ENCODE results near the gene REXO1.

DNA sequence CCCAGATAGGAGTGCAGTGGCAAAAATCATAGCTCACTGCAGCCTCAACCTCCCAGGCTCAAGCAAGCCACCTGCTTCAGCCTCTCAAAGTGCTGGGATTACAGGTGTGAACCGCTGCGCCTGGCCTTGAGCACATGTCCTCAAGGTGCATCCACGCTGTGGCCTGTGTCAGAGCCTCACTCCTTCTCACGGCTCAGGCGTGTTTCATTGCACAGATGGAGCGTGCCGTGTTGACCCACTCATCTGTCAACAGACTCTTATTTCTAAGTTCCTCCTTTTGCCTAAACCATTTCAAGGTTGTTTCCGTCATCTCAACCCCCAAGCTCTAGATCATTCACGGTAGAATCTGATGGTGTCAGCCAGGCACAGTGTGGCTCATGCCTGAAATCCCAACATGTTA, 64.4 kb downstream of the REXO1 start:
- TF ChIP-seq EZH2 (IDR thresholded peaks at IDR 0.05; ENCODE audit: low read depth, low read length, severe bottlenecking) (no peak), RAD21 (IDR thresholded peaks at IDR 0.05 in 1 of 2, conservative IDR thresholded peaks at IDR 0.05 in 1 of 2; ENCODE audit: low read depth in 2 of 2, low read length in 2 of 2) (no peak), CEBPB (IDR thresholded peaks at IDR 0.05; ENCODE audit: low read depth, low read length) (no peak), EP300 (IDR thresholded peaks at IDR 0.05; ENCODE audit: borderline replicate concordance in 1 of 2, low read depth in 2 of 2, low read length in 2 of 2) (no peak), EGR1 (IDR thresholded peaks at IDR 0.05; ENCODE audit: borderline replicate concordance, low read depth, low read length) (no peak), POLR2A (IDR thresholded peaks at IDR 0.05; ENCODE audit: control extremely low read depth in 1 of 2, low read depth in 2 of 2, low read length in 2 of 2) (no peak), POLR2AphosphoS5 (IDR thresholded peaks at IDR 0.05; ENCODE audit: low read depth, low read length) (no peak), KDM5A (IDR thresholded peaks at IDR 0.05; ENCODE audit: low read length) (no peak), FOSL1 (IDR thresholded peaks at IDR 0.05; ENCODE audit: insufficient read depth, low read depth, low read length) (no peak)
- TF ChIP-seq, protein P1, sequence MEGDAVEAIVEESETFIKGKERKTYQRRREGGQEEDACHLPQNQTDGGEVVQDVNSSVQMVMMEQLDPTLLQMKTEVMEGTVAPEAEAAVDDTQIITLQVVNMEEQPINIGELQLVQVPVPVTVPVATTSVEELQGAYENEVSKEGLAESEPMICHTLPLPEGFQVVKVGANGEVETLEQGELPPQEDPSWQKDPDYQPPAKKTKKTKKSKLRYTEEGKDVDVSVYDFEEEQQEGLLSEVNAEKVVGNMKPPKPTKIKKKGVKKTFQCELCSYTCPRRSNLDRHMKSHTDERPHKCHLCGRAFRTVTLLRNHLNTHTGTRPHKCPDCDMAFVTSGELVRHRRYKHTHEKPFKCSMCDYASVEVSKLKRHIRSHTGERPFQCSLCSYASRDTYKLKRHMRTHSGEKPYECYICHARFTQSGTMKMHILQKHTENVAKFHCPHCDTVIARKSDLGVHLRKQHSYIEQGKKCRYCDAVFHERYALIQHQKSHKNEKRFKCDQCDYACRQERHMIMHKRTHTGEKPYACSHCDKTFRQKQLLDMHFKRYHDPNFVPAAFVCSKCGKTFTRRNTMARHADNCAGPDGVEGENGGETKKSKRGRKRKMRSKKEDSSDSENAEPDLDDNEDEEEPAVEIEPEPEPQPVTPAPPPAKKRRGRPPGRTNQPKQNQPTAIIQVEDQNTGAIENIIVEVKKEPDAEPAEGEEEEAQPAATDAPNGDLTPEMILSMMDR (IDR thresholded peaks at IDR 0.05; ENCODE audit: control extremely low read depth in 1 of 3, insufficient read depth in 1 of 3, low read depth in 1 of 3, low read length in 3 of 3) = no peak
- TF ChIP-seq, protein P2, sequence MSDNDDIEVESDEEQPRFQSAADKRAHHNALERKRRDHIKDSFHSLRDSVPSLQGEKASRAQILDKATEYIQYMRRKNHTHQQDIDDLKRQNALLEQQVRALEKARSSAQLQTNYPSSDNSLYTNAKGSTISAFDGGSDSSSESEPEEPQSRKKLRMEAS (IDR thresholded peaks at IDR 0.05) = no peak
- TF ChIP-seq, protein P3, sequence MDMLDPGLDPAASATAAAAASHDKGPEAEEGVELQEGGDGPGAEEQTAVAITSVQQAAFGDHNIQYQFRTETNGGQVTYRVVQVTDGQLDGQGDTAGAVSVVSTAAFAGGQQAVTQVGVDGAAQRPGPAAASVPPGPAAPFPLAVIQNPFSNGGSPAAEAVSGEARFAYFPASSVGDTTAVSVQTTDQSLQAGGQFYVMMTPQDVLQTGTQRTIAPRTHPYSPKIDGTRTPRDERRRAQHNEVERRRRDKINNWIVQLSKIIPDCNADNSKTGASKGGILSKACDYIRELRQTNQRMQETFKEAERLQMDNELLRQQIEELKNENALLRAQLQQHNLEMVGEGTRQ (IDR thresholded peaks at IDR 0.05; ENCODE audit: low read length) = no peak

All from H1 (cell line).